Activated CD4-positive, alpha-beta T cell treated with anti-CD3 and anti-CD28 coated beads, Interleukin-2, amount 50 U/mL, for 48 hours (primary cell): ENCODE data around the gene COQ4.

Source experiments
- DNase-seq, 2 experiments: peaks; one replicate each; pipeline ENCODE4 v3.0.0-alpha.2; 2020

Gene COQ4

DNA sequence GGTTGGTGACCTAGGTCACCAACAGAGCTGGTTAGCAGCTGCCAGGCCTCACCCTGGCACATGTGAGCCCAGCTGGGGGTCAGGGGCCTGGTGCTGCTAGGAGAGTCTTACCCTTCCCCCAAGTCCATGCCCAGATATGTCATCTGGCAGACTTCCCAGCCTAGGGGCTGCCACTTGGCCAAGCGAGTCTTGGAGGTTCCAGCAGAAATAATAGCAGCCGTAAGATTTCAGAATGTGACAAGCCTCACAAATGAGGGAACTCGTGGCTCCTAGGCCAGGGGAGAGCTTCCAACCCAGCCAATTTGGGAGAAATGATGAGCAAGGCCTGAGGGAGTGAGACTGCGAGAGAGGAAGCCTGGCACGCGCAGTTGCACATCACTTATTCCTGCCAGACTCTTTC lies 59.6 kb downstream of the COQ4 start:
- no peak for DNase-seq

- DNase-seq = no peak
Measured at GRCh38 chr9:128383007-128383753, 60.5 kb downstream of the COQ4 start.
